Measurements from ENCODE around the gene DNAJB2.
A peak's percentile ranks its signal among the peaks of the same experiment; 100 is the strongest.
"Not testable (repeated sequence)": the region's sequence is repeated elsewhere in the genome, so short reads cannot be mapped to it uniquely, and the experiment has no call there.

The DNAJB2 gene

GRCh38 chr2:219286436-219287115 is 7.4 kb downstream of the DNAJB2 start:
- DNase-seq, result no peak

GRCh38 chr2:219287116-219287440 is 7.9 kb downstream of the DNAJB2 start:
- DNase-seq, result not testable (repeated sequence)

GRCh38 chr2:219287580-219288265 is 8.6 kb downstream of the DNAJB2 start:
- no peak for DNase-seq

GRCh38 chr2:219289195-219289536 is 10.0 kb downstream of the DNAJB2 start:
- no peak for DNase-seq

- no peak for DNase-seq
These were observed 10.6 kb downstream of the DNAJB2 start for GRCh38 chr2:219289537-219290361.

- DNase-seq, result no peak
These were observed 11.4 kb downstream of the DNAJB2 start for GRCh38 chr2:219290381-219291171.

- DNase-seq, result no peak
These were observed 12.2 kb downstream of the DNAJB2 start for GRCh38 chr2:219291394-219291793.

- no peak for DNase-seq
These were observed 12.8 kb downstream of the DNAJB2 start for GRCh38 chr2:219291910-219292490.

- no peak for DNase-seq
These were observed 13.4 kb downstream of the DNAJB2 start for GRCh38 chr2:219292616-219293015.

- no peak for DNase-seq
These were observed 14.6 kb downstream of the DNAJB2 start for GRCh38 chr2:219293736-219294231.

- no peak for DNase-seq
These were observed 15.5 kb downstream of the DNAJB2 start for GRCh38 chr2:219294356-219295351.

- DNase-seq, result no peak
These were observed 17.0 kb downstream of the DNAJB2 start for GRCh38 chr2:219296142-219296541.

GRCh38 chr2:219296631-219297391 is 17.6 kb downstream of the DNAJB2 start:
- DNase-seq, result no peak

- DNase-seq, result no peak
These were observed 18.7 kb downstream of the DNAJB2 start for GRCh38 chr2:219297766-219298456.

- DNase-seq, result peak; percentile 36
These were observed 19.7 kb downstream of the DNAJB2 start for GRCh38 chr2:219298759-219299371.

- DNase-seq, result no peak
These were observed 20.2 kb downstream of the DNAJB2 start for GRCh38 chr2:219299372-219299760.

GRCh38 chr2:219300022-219300421 is 20.9 kb downstream of the DNAJB2 start:
- no peak for DNase-seq

GRCh38 chr2:219302412-219302968 is 23.3 kb downstream of the DNAJB2 start:
- DNase-seq, result no peak

- DNase-seq, result no peak
These were observed 25.1 kb downstream of the DNAJB2 start for GRCh38 chr2:219304223-219304622.
